ENCODE results near the gene KRTAP13-2.

Gene KRTAP13-2

GRCh38 chr21:30332681-30333080 is 39.4 kb downstream of the KRTAP13-2 start:
- no peak overlapping the region for H3K4me3 ChIP-seq (ENCODE audit: low read length)
- TF ChIP-seq, protein P1, sequence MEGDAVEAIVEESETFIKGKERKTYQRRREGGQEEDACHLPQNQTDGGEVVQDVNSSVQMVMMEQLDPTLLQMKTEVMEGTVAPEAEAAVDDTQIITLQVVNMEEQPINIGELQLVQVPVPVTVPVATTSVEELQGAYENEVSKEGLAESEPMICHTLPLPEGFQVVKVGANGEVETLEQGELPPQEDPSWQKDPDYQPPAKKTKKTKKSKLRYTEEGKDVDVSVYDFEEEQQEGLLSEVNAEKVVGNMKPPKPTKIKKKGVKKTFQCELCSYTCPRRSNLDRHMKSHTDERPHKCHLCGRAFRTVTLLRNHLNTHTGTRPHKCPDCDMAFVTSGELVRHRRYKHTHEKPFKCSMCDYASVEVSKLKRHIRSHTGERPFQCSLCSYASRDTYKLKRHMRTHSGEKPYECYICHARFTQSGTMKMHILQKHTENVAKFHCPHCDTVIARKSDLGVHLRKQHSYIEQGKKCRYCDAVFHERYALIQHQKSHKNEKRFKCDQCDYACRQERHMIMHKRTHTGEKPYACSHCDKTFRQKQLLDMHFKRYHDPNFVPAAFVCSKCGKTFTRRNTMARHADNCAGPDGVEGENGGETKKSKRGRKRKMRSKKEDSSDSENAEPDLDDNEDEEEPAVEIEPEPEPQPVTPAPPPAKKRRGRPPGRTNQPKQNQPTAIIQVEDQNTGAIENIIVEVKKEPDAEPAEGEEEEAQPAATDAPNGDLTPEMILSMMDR (IDR thresholded peaks at IDR 0.05; ENCODE audit: insufficient read depth, low read depth, low read length, missing control alignments), result no peak
- DNase-seq (ENCODE audit: low read depth), result no peak

GRCh38 chr21:30329203-30329875 is 42.7 kb downstream of the KRTAP13-2 start:
- TF ChIP-seq, protein P1 (IDR thresholded peaks at IDR 0.05; ENCODE audit: insufficient read depth, low read depth, low read length, missing control alignments), result no peak
- peak; percentile 44 for DNase-seq (ENCODE audit: low read depth)
- no peak overlapping the region for H3K4me3 ChIP-seq (ENCODE audit: low read length)

DNA sequence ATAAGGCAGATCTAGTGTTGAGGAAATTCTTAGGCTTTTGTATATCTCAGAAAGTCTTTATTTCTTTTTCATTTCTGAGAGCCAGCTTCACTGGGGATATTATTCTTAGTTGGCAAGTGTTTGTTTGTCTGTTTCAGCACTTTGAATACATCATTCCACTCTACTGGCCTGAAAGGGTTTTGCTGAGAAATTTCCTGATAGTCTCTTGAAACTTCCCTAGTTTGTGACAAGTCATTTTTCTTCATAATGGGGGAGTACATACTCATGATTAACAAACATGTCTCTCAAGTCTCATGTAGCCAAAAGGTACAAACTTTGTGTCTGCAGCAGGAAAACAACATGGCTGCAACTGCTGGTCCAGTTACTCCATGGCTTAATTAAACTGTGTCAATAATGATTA is 45.7 kb downstream of the KRTAP13-2 start:
- no peak for DNase-seq (ENCODE audit: low read depth)
- no peak overlapping the region for H3K4me3 ChIP-seq (ENCODE audit: low read length)
- TF ChIP-seq, protein P1 (IDR thresholded peaks at IDR 0.05; ENCODE audit: insufficient read depth, low read depth, low read length, missing control alignments), result no peak

All from epithelial cell of esophagus (primary cell).